ENCODE data around the gene DCTD. TPM values are rescaled to one million over a fixed set of nuclear protein-coding genes. Genes with fewer than 3 reads are reported as not detected.
A peak's percentile ranks its signal among the peaks of the same experiment; 100 is the strongest.

The DCTD gene
- total RNA-seq, 2 donors from 2014 or later: 27.0 to 39.7 TPM

GRCh38 chr4:182862921-182863320 lies 54.3 kb downstream of the DCTD start:
- TF ChIP-seq POLR2A (IDR thresholded peaks at IDR 0.05) (no peak), CTCF (IDR thresholded peaks at IDR 0.05) (peak in 1 of 7 experiments; percentile 7)
- peaks cover 24% of the 10 kb centered on the region for H3K4me1 ChIP-seq
- WGBS, 2 donors: 10 to 13% methylated on average over 4 to 12 of the region's 12 CpGs
- peak; percentile 93 for ATAC-seq
- intact Hi-C loops (cut with DNase I): no loop called here
- peak; percentile 93 to 98 (median 94) for DNase-seq
- H3K9me3 ChIP-seq: no peaks in the 10 kb centered on the region
- H3K4me3 ChIP-seq: no peak overlapping the region
- no peaks in the 10 kb centered on the region for H3K36me3 ChIP-seq (replicated peaks in 1 of 2; ENCODE audit: insufficient read depth in 1 of 2, low read depth in 2 of 2)
- no peaks in the 10 kb centered on the region for H3K27me3 ChIP-seq
- H3K27ac ChIP-seq: peak overlapping the region; percentile 70 to 89 (median 79)

- whole genome bisulfite sequencing, 2 donors: 9 to 26% methylated on average over 9 to 17 of the region's 17 CpGs
- H3K4me3 ChIP-seq: no peak overlapping the region
- H3K36me3 ChIP-seq (replicated peaks in 1 of 2; ENCODE audit: insufficient read depth in 1 of 2, low read depth in 2 of 2): no peaks in the 10 kb centered on the region
- no peaks in the 10 kb centered on the region for H3K9me3 ChIP-seq
- peaks cover 24% of the 10 kb centered on the region for H3K4me1 ChIP-seq
- H3K27me3 ChIP-seq: no peaks in the 10 kb centered on the region
- H3K27ac ChIP-seq: peak overlapping the region; percentile 70 to 89 (median 79)
- intact Hi-C loops (cut with DNase I): no loop called here
- TF ChIP-seq POLR2A (IDR thresholded peaks at IDR 0.05) (no peak), CTCF (IDR thresholded peaks at IDR 0.05) (peak in 4 of 7 experiments; percentile 33 to 43 (median 38))
- DNase-seq (peak in 3 of 4 donors; percentile 25 to 67 (median 32)), ATAC-seq (peak; percentile 54)
Observed at GRCh38 chr4:182862141-182862875, 54.9 kb downstream of the DCTD start.

- intact Hi-C loops (cut with DNase I): no loop called here
- Histone ChIP-seq H3K27ac (peak overlapping the region in 1 of 4 donors; percentile 89), H3K27me3 (no peaks in the 10 kb centered on the region), H3K4me1 (peaks cover 24% of the 10 kb centered on the region), H3K9me3 (no peaks in the 10 kb centered on the region), H3K4me3 (no peak overlapping the region), H3K36me3 (replicated peaks in 1 of 2; ENCODE audit: insufficient read depth in 1 of 2, low read depth in 2 of 2) (no peaks in the 10 kb centered on the region)
- 81 to 84% methylated on average over 10 of the region's 10 CpGs for WGBS, 2 donors
- TF ChIP-seq CTCF (IDR thresholded peaks at IDR 0.05): no peak
- no peak for TF ChIP-seq POLR2A (IDR thresholded peaks at IDR 0.05)
- ATAC-seq (no peak), DNase-seq (no peak)
Observed at GRCh38 chr4:182861346-182861745, 55.8 kb downstream of the DCTD start.

GRCh38 chr4:182859730-182860129 lies 57.5 kb downstream of the DCTD start:
- intact Hi-C loops (cut with DNase I): no loop called here
- no peak for DNase-seq
- Histone ChIP-seq H3K4me3 (no peak overlapping the region), H3K9me3 (no peaks in the 10 kb centered on the region), H3K36me3 (replicated peaks in 1 of 2; ENCODE audit: insufficient read depth in 1 of 2, low read depth in 2 of 2) (no peaks in the 10 kb centered on the region), H3K4me1 (peaks cover 24% of the 10 kb centered on the region), H3K27me3 (no peaks in the 10 kb centered on the region), H3K27ac (no peak overlapping the region)
- no peak for ATAC-seq
- WGBS, 2 donors: 94 to 97% methylated on average over 2 of the region's 2 CpGs
- TF ChIP-seq CTCF (IDR thresholded peaks at IDR 0.05) (no peak), POLR2A (IDR thresholded peaks at IDR 0.05) (no peak)

GRCh38 chr4:182858711-182859110 lies 58.5 kb downstream of the DCTD start:
- ATAC-seq (no peak), DNase-seq (peak in 2 of 4 donors; percentile 16 to 45)
- H3K4me1 ChIP-seq: peaks cover 20% of the 10 kb centered on the region
- TF ChIP-seq CTCF (IDR thresholded peaks at IDR 0.05): no peak
- no peak for TF ChIP-seq POLR2A (IDR thresholded peaks at IDR 0.05)
- H3K27ac ChIP-seq: no peak overlapping the region
- H3K36me3 ChIP-seq (replicated peaks in 1 of 2; ENCODE audit: insufficient read depth in 1 of 2, low read depth in 2 of 2): no peaks in the 10 kb centered on the region
- H3K9me3 ChIP-seq: no peaks in the 10 kb centered on the region
- H3K27me3 ChIP-seq: no peaks in the 10 kb centered on the region
- intact Hi-C loops (cut with DNase I): no loop called here
- WGBS, 2 donors: 71 to 72% methylated on average over 4 of the region's 4 CpGs
- H3K4me3 ChIP-seq: no peak overlapping the region

All from body of pancreas (tissue), 4 donors.